Astrocyte (in vitro differentiated cells and primary cell): Measurements from ENCODE around the gene GABARAPL2. TPM values are rescaled to one million over a fixed set of nuclear protein-coding genes. Genes with fewer than 3 reads are reported as not detected.

Experiments used
- DNase-seq: peaks from one replicate; pipeline ENCODE4 v3.0.0-alpha.2; 2010; ENCODE audit warnings: low read depth
- FAIRE-seq: peaks from 2 replicates; lab custom pipeline; 2011; peaks lifted over from hg19 to GRCh38; lab: Jason Lieb, UNC
- H2AFZ ChIP-seq: 2 replicates; pipeline ENCODE4 v1.6.0; 2012; ENCODE audit warnings: low read depth, low read length, inconsistent platforms
- H3K27ac ChIP-seq: 2 replicates; pipeline ENCODE4 v1.5.1; 2011; ENCODE audit warnings: low read depth, low read length, inconsistent platforms
- H3K27me3 ChIP-seq: 2 replicates; pipeline ENCODE4 v1.6.0; 2011; ENCODE audit warnings: low read length, inconsistent platforms; ENCODE audit not compliant: insufficient read depth
- H3K36me3 ChIP-seq: 2 replicates; pipeline ENCODE4 v1.5.1; 2011; ENCODE audit warnings: low read length, inconsistent platforms; ENCODE audit not compliant: insufficient read depth
- H3K4me1 ChIP-seq: 2 replicates; pipeline ENCODE4 v1.5.1; 2011; ENCODE audit warnings: low read length, inconsistent platforms; ENCODE audit not compliant: insufficient read depth
- H3K4me2 ChIP-seq: 2 replicates; pipeline ENCODE4 v1.6.0; 2012; ENCODE audit warnings: low read length, inconsistent platforms
- H3K4me3 ChIP-seq: 2 replicates; pipeline ENCODE4 v1.5.1; 2011; ENCODE audit warnings: low read depth, mild to moderate bottlenecking, low read length, inconsistent platforms; ENCODE audit not compliant: insufficient read depth
- H3K79me2 ChIP-seq: 2 replicates; pipeline ENCODE4 v1.6.0; 2012; ENCODE audit warnings: mild to moderate bottlenecking, low read length, inconsistent platforms; ENCODE audit not compliant: insufficient read depth
- H3K9ac ChIP-seq: 2 replicates; pipeline ENCODE4 v1.6.0; 2012; ENCODE audit warnings: mild to moderate bottlenecking, low read length, inconsistent platforms
- H3K9me3 ChIP-seq: 2 replicates; pipeline ENCODE4 v1.5.1; 2012; ENCODE audit warnings: low read depth, mild to moderate bottlenecking, low read length, inconsistent platforms; ENCODE audit not compliant: insufficient read depth
- H4K20me1 ChIP-seq: 2 replicates; pipeline ENCODE4 v1.6.0; 2012; ENCODE audit warnings: low read length, inconsistent platforms; ENCODE audit not compliant: insufficient read depth
- H3K27ac Mint-ChIP-seq: one replicate; pipeline ENCODE4 v1.8.0; 2021; ENCODE audit warnings: mild to moderate bottlenecking, mixed read lengths; ENCODE audit not compliant: unreplicated experiment
- H3K27me3 Mint-ChIP-seq: one replicate; pipeline ENCODE4 v1.8.0; 2021; ENCODE audit warnings: low read depth, mixed read lengths; ENCODE audit not compliant: unreplicated experiment
- H3K36me3 Mint-ChIP-seq: one replicate; pipeline ENCODE4 v1.8.0; 2021; ENCODE audit warnings: low read depth, mixed read lengths; ENCODE audit not compliant: unreplicated experiment
- H3K4me1 Mint-ChIP-seq: one replicate; pipeline ENCODE4 v1.8.0; 2021; ENCODE audit warnings: low read depth, mixed read lengths; ENCODE audit not compliant: unreplicated experiment
- H3K4me3 Mint-ChIP-seq: one replicate; pipeline ENCODE4 v1.8.0; 2021; ENCODE audit warnings: mild to moderate bottlenecking, moderate library complexity, mixed read lengths; ENCODE audit not compliant: unreplicated experiment
- H3K9me3 Mint-ChIP-seq: one replicate; pipeline ENCODE4 v1.8.0; 2021; ENCODE audit warnings: mild to moderate bottlenecking, mixed read lengths; ENCODE audit not compliant: unreplicated experiment
- CTCF ChIP-seq: IDR thresholded peaks from 2 replicates; pipeline ENCODE4 v1.5.1; 2011; ENCODE audit warnings: low read depth, mild to moderate bottlenecking, inconsistent platforms, low read length, moderate library complexity; ENCODE audit not compliant: insufficient read depth
- EZH2 ChIP-seq: IDR thresholded peaks from 2 replicates; pipeline ENCODE4 v1.6.1; 2012; ENCODE audit warnings: mild to moderate bottlenecking, low read length, inconsistent platforms; ENCODE audit not compliant: insufficient read depth
- total RNA-seq: library from RNA; stranded (reverse); gene quantifications from 2 replicates; pipeline ENCODE4 v1.2.1, GENCODE V29; 2021

GABARAPL2 gene
- total RNA-seq, 1 donor from 2014 or later = 108 TPM

DNA sequence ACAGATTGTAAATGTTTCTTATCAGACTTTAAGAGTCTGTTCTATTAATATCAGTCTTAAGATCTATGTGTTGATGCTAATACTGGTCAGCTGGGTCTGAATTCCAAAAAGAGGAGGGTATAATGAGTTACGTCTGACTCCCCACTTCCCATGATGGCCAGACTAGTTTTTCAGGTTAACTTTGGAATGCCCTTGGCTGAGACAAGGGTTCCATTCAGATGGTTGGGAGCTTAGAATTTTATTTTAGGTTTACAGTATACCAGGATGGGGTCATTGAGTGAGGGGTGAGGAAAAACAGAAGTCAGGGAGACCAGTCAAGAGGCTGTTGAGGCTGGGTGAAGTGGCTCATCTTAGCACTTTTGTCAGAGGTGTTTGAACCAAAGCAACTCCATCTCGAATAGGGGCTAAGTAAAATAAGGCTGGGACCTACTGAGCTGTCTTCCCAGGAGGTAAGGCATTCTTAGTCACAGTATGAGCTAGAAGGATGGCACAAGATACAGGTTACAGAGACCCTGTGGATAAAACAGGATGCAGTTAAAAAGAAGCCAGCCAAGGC lies 7.3 kb upstream of the GABARAPL2 start:
- Histone ChIP-seq H3K4me2 (no peak overlapping the region), H3K27ac (no peak overlapping the region), H4K20me1 (no peaks in the 10 kb centered on the region), H3K36me3 (no peaks in the 10 kb centered on the region), H3K79me2 (no peaks in the 10 kb centered on the region), H3K9me3 (no peaks in the 10 kb centered on the region), H3K4me1 (peaks cover 6% of the 10 kb centered on the region), H2AFZ (no peak overlapping the region), H3K9ac (no peak overlapping the region), H3K27me3 (peaks cover 7% of the 10 kb centered on the region), H3K4me3 (no peak overlapping the region)
- Mint-ChIP-seq H3K27ac (no peak overlapping the region), H3K27me3 (no peaks in the 10 kb centered on the region), H3K36me3 (no peaks in the 10 kb centered on the region), H3K4me3 (no peak overlapping the region), H3K9me3 (no peaks in the 10 kb centered on the region), H3K4me1 (peaks cover 4% of the 10 kb centered on the region)
- no peak for DNase-seq
- TF ChIP-seq CTCF (no peak), EZH2 (no peak)
- FAIRE-seq = no peak

GRCh38 chr16:75559564-75560372 lies 6.4 kb upstream of the GABARAPL2 start:
- H3K36me3 Mint-ChIP-seq = no peaks in the 10 kb centered on the region
- DNase-seq (peak; percentile 73), FAIRE-seq (no peak)
- peaks cover 4% of the 10 kb centered on the region for H3K4me1 Mint-ChIP-seq
- peak overlapping the region; percentile 26 for H3K4me2 ChIP-seq
- H3K79me2 ChIP-seq = no peaks in the 10 kb centered on the region
- H4K20me1 ChIP-seq = no peaks in the 10 kb centered on the region
- no peaks in the 10 kb centered on the region for H3K36me3 ChIP-seq
- no peak overlapping the region for H3K27ac ChIP-seq
- no peaks in the 10 kb centered on the region for H3K27me3 Mint-ChIP-seq
- no peak for TF ChIP-seq EZH2
- no peak for TF ChIP-seq CTCF
- H3K4me1 ChIP-seq = peaks cover 7% of the 10 kb centered on the region
- no peaks in the 10 kb centered on the region for H3K9me3 Mint-ChIP-seq
- H3K27ac Mint-ChIP-seq = no peak overlapping the region
- H3K4me3 ChIP-seq = no peak overlapping the region
- H2AFZ ChIP-seq = peak overlapping the region; percentile 32
- no peaks in the 10 kb centered on the region for H3K9me3 ChIP-seq
- H3K27me3 ChIP-seq = peaks cover 9% of the 10 kb centered on the region
- H3K9ac ChIP-seq = no peak overlapping the region
- peak overlapping the region; percentile 20 for H3K4me3 Mint-ChIP-seq
